ENCODE data around the gene FARP2. TPM values are rescaled to one million over a fixed set of nuclear protein-coding genes. Genes with fewer than 3 reads are reported as not detected.

The FARP2 gene
- total and polyA plus RNA-seq, 2 of the 13 experiments (the other 11 are each of a cell fraction or from before 2014, with no cell fraction given), result 28.0 to 45.4 TPM

GRCh38 chr2:241465543-241465942 lies 109.5 kb downstream of the FARP2 start:
- no peaks in the 10 kb centered on the region for H3K27me3 ChIP-seq (ENCODE audit: control insufficient read depth in 1 of 2, insufficient read depth in 2 of 2, low read length in 2 of 2)
- no peak overlapping the region for H2AFZ ChIP-seq (ENCODE audit: low read length)
- ATAC-seq (no peak), DNase-seq (ENCODE audit: low spot score) (no peak), FAIRE-seq (no peak)
- TF ChIP-seq PLRG1 (conservative IDR thresholded peaks at IDR 0.05) (no peak), MBD4 (IDR thresholded peaks at IDR 0.05; ENCODE audit: borderline replicate concordance, low read length) (no peak), ZNF318 (CRISPR knock-in tag; IDR thresholded peaks at IDR 0.05) (no peak), ZNF33A (CRISPR knock-in tag; IDR thresholded peaks at IDR 0.05; ENCODE audit: borderline replicate concordance) (no peak)
- no peaks in the 10 kb centered on the region for H4K20me1 ChIP-seq (ENCODE audit: insufficient read depth, low read length)
- no peaks in the 10 kb centered on the region for H3K4me1 ChIP-seq (ENCODE audit: insufficient read depth, low read length)
- no peak overlapping the region for H3K27ac ChIP-seq (ENCODE audit: extremely low read length, insufficient read depth, low read length)
- H3K9ac ChIP-seq (ENCODE audit: insufficient read depth, low read depth, low read length), result no peak overlapping the region
- H3K9me3 ChIP-seq (ENCODE audit: low read length), result no peaks in the 10 kb centered on the region
- no peaks in the 10 kb centered on the region for H3K79me2 ChIP-seq (ENCODE audit: insufficient read depth, low read length)
- H3K4me3 ChIP-seq (replicated peaks in 1 of 3; ENCODE audit: insufficient read depth in 1 of 3, low read depth in 2 of 3, low read length in 3 of 3), result no peak overlapping the region
- ChIA-PET POLR2A (no interaction called here), CTCF (ENCODE audit: low intra/inter-chr PET ratio, low total read pairs) (no interaction called here)
- H3K36me3 ChIP-seq (replicated peaks in 1 of 2; ENCODE audit: control insufficient read depth in 1 of 2, insufficient read depth in 2 of 2, low read length in 2 of 2), result no peaks in the 10 kb centered on the region
- no peak overlapping the region for H3K4me2 ChIP-seq (ENCODE audit: low read depth, low read length)
- 83% methylated on average over 12 of the region's 12 CpGs for WGBS (ENCODE audit: low lambda C conversion rate)
- no TSS peak for BruUV-seq (replicated peaks)
- in situ Hi-C loops (cut with HindIII; ENCODE audit: extremely low pct_ligation_motif_present, low pct_unique_long_range_greater_than_20kb) (no loop called here), intact Hi-C loops (cut with micrococcal nuclease; ENCODE audit: unreplicated experiment) (no loop called here)

Measured in HepG2 (cell line).